Activated T-cell treated with anti-CD3 and anti-CD28 coated beads, Interleukin-2, amount 50 U/mL, for 72 hours (primary cell): ENCODE results near the gene SYNPO2. TPM values are rescaled to one million over a fixed set of nuclear protein-coding genes. Genes with fewer than 3 reads are reported as not detected.

Source experiments
- ATAC-seq, 2 donors: fragments of 150-1000 bp; cut with Tn5 transposase; replicated peaks in 1 of 2; 2 replicates each; pipeline ENCODE4 v1.10.0; 2021; ENCODE audit warnings: moderate library complexity in 2 of 2, mild to moderate bottlenecking in 1 of 2
- DNase-seq, 2 donors: peaks; one replicate each; pipeline ENCODE4 v3.0.0; 2021 to 2022; ENCODE audit warnings: mixed read lengths in 1 of 2
- H3K27ac Mint-ChIP-seq: one replicate; pipeline ENCODE4 v1.8.0; 2022; ENCODE audit warnings: mild to moderate bottlenecking, moderate library complexity, mixed read lengths
- H3K27me3 Mint-ChIP-seq: one replicate; pipeline ENCODE4 v1.8.0; 2022; ENCODE audit warnings: low read depth, mixed read lengths
- H3K36me3 Mint-ChIP-seq, 2 donors: one replicate each; pipeline ENCODE4 v1.8.0; 2022; ENCODE audit warnings: mixed read lengths in 2 of 2, mild to moderate bottlenecking in 1 of 2; ENCODE audit not compliant: insufficient read depth in 2 of 2
- H3K4me1 Mint-ChIP-seq: one replicate; pipeline ENCODE4 v1.8.0; 2022; ENCODE audit warnings: low read depth, mixed read lengths
- H3K4me3 Mint-ChIP-seq, 2 donors: one replicate each; pipeline ENCODE4 v1.8.0; 2022; ENCODE audit warnings: mild to moderate bottlenecking in 2 of 2, mixed read lengths in 2 of 2, moderate library complexity in 2 of 2
- H3K9me3 Mint-ChIP-seq, 2 donors: one replicate each; pipeline ENCODE4 v1.8.0; 2022; ENCODE audit warnings: mixed read lengths in 2 of 2
- total RNA-seq, 2 donors: library from RNA; stranded (reverse); gene quantifications; one replicate each; pipeline ENCODE4 v1.2.3, GENCODE V29; 2022

Gene SYNPO2
- total RNA-seq, 2 donors from 2014 or later = 0.31 to 0.35 TPM

DNA sequence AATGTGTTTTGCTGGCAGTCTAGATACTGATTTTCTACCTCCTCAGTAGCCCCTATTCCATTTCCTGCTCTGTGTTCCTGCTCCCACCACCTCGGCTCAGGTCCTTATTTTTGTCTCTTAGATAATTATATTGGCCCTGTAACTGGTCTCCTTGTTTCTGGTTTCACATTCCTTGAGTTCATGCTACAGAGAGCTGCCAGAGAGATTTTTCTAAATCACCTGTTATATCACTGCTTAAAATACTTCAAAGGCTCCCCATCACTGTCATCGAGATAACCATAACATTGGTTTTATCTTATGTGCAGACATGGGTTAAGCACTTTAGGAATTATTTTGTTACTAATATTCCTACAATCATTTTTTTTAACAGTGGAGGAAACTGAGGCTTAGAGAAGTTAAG is 9.6 kb downstream of the SYNPO2 start:
- no peaks in the 10 kb centered on the region for H3K36me3 Mint-ChIP-seq
- no peaks in the 10 kb centered on the region for H3K9me3 Mint-ChIP-seq
- no peak for DNase-seq
- peaks cover 25% of the 10 kb centered on the region for H3K27me3 Mint-ChIP-seq
- no peaks in the 10 kb centered on the region for H3K4me1 Mint-ChIP-seq
- no peak overlapping the region for H3K27ac Mint-ChIP-seq
- ATAC-seq = no peak
- no peak overlapping the region for H3K4me3 Mint-ChIP-seq

DNA sequence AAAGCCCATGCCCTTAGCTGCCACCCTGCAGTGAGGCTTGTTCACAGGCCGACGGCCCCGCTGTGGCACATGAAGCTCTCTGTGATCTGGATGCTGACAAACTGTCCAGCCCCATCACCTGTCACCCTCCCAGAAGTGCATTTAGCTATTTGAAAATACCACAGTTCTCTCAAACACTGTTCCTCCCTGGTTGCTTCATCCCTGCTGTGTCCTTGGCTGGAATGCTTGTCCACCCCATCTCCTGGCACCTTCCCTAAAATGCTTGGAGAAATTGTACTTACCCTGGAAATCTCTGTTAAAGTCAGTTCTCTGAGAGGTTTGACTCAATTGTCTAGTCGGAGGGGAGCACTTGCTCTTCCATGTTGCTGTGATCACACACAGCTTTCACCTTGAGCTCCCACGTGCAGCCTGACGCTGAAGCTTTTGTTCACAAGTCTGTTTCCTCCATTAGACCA is 10.1 kb downstream of the SYNPO2 start:
- Mint-ChIP-seq H3K4me1 (no peaks in the 10 kb centered on the region), H3K4me3 (no peak overlapping the region), H3K9me3 (no peaks in the 10 kb centered on the region), H3K27ac (no peak overlapping the region), H3K36me3 (no peaks in the 10 kb centered on the region), H3K27me3 (peaks cover 25% of the 10 kb centered on the region)
- ATAC-seq (no peak), DNase-seq (no peak)

DNA sequence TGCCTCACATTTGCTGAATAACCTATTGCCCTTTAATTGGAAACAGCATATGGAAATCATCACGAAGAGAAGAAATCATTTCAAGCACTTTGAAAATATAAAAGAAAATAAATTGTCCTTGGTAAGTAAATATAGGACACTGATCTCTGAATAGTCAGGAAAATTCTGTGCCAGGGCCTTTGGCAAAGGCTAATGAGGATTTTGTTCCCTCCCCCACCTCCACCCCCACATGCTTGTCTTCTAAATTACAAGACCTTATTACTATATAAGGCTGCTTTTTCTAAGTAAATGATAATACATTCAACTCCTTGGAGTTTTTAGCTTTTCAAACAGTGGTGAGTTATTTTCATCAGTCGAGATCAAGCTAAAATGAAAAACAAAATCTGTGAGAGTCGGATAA is 15.8 kb downstream of the SYNPO2 start:
- DNase-seq (no peak), ATAC-seq (no peak)
- no peaks in the 10 kb centered on the region for H3K9me3 Mint-ChIP-seq
- H3K4me1 Mint-ChIP-seq = no peaks in the 10 kb centered on the region
- H3K27ac Mint-ChIP-seq = no peak overlapping the region
- peaks cover 18% of the 10 kb centered on the region for H3K27me3 Mint-ChIP-seq
- no peaks in the 10 kb centered on the region for H3K36me3 Mint-ChIP-seq
- H3K4me3 Mint-ChIP-seq = no peak overlapping the region

DNA sequence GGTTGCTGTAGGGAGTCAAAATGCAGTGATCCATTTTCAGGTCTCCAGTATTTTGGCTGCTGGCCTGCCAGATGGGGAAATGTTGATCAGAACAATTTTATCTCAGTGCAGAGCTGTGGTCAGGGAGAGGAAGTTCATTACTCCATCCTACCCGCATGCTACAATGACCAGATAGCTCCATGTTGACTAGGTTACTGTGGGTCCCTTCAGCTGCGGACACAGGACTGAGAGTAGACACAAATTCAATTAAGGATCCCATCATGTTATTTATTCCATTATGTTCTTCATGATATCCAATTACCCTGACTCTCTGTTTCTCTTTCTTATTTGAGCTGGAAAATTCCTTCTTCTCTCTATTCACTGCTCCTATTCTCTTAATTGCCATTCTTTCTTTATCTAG is 16.3 kb downstream of the SYNPO2 start:
- H3K27me3 Mint-ChIP-seq = peaks cover 20% of the 10 kb centered on the region
- DNase-seq (no peak), ATAC-seq (no peak)
- H3K27ac Mint-ChIP-seq = no peak overlapping the region
- no peaks in the 10 kb centered on the region for H3K4me1 Mint-ChIP-seq
- H3K36me3 Mint-ChIP-seq = no peaks in the 10 kb centered on the region
- H3K9me3 Mint-ChIP-seq = no peaks in the 10 kb centered on the region
- H3K4me3 Mint-ChIP-seq = no peak overlapping the region

DNA sequence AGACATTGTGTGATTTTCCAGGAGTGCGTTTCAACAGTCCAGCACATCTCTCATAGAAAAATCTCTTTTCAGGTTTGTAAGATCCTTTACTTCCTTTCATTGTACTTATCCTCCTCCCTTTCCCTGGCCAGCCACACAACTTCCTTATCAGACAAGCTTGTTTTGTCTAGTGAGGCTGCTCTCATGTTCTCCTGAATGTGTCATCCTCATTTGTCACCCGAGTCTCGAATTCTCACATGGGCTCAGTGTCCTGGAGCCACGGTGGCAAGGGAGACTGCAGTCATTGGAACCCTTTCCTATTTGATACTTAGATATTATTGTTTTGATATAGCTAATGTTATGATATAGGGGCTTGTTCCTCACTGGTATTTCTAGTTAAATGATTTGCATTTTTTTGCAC is 16.9 kb downstream of the SYNPO2 start:
- DNase-seq (no peak), ATAC-seq (no peak)
- Mint-ChIP-seq H3K9me3 (no peaks in the 10 kb centered on the region), H3K27ac (no peak overlapping the region), H3K27me3 (peaks cover 26% of the 10 kb centered on the region), H3K4me1 (no peaks in the 10 kb centered on the region), H3K36me3 (no peaks in the 10 kb centered on the region), H3K4me3 (no peak overlapping the region)

DNA sequence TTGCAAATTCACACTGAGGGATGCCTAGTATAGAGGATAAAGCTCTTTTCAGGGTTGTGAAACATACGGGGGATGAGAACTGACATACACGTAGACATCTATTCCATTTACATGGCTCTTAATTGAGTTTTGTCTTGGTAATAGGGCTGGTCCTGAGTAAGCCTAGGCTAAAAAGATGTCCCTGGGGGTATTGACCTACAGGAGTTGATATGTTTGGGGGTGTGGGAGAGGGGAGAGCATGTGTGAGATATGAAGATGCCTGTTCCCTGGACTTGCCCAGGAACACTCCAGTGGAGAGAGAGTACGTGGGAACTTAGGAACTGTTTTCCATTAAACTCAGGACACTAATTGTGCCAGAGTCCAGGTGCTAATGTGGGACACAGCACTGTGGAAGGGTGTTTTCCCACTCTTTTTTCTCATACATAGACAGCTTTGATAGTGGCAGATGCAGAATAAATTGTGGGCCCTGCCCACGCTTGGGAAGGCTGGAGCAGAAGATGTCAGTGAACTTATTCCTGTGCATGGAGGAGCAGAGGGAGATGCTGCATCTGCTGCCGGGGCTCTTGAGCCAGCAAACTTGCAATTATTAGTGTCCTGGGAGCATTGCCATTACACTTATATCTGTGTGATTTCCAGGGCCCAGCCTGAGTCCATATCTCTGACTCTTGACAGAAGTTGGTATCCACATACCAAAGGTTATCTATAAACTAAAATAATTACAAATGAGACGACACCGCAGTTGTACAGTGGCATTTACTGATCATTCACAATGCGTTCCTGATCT is 20.7 kb downstream of the SYNPO2 start:
- no peak for ATAC-seq
- H3K27ac Mint-ChIP-seq = no peak overlapping the region
- no peak for DNase-seq
- no peak overlapping the region for H3K4me3 Mint-ChIP-seq
- H3K36me3 Mint-ChIP-seq = no peaks in the 10 kb centered on the region
- peaks cover 39% of the 10 kb centered on the region for H3K27me3 Mint-ChIP-seq
- H3K4me1 Mint-ChIP-seq = no peaks in the 10 kb centered on the region
- H3K9me3 Mint-ChIP-seq = no peaks in the 10 kb centered on the region

DNA sequence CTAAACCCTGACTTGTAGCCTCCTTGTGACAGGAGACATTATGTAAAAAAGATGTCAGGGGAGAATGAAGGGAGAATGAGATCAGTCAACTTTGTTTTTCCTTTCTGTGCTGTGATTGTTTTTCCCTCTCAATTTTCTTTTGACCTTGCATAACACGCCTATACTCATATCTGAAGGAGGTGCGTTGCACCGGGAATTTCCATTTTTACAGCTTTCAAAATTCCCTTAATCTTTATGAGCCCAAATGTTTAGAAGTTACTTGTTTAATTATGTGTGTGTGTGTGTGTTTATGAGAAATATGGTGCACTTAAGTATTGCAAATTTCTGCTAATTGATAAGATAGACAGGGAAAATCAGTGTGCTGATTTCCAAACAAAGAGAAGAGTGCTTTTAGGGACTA is 21.6 kb downstream of the SYNPO2 start:
- Mint-ChIP-seq H3K27ac (no peak overlapping the region), H3K9me3 (no peaks in the 10 kb centered on the region), H3K4me1 (no peaks in the 10 kb centered on the region), H3K4me3 (no peak overlapping the region), H3K27me3 (peaks cover 36% of the 10 kb centered on the region), H3K36me3 (no peaks in the 10 kb centered on the region)
- DNase-seq (no peak), ATAC-seq (no peak)

DNA sequence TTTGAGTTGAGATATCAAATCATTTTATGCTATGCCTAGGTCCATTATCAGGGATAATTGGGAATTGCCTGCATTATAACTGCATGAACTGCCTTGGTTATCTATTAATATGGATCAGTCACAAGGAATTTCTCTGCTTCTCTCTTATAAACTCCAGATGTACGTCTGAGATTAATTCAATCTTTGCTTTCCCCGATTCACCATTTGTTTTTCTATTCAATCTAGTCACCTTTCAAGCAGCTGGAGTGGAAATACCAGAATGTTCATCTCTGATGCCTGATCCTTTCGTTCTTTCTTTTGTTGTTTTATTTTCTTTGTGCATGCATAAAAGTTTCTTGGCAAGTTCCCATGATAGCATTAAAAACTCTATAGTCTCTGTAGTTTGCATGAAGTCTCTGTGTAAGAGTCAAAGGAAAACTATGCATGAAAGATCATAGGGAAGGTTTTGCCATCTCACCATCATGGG is 22.6 kb downstream of the SYNPO2 start:
- H3K36me3 Mint-ChIP-seq = no peaks in the 10 kb centered on the region
- no peak for DNase-seq
- H3K4me3 Mint-ChIP-seq = no peak overlapping the region
- no peak for ATAC-seq
- peaks cover 29% of the 10 kb centered on the region for H3K27me3 Mint-ChIP-seq
- no peaks in the 10 kb centered on the region for H3K9me3 Mint-ChIP-seq
- H3K4me1 Mint-ChIP-seq = no peaks in the 10 kb centered on the region
- no peak overlapping the region for H3K27ac Mint-ChIP-seq

DNA sequence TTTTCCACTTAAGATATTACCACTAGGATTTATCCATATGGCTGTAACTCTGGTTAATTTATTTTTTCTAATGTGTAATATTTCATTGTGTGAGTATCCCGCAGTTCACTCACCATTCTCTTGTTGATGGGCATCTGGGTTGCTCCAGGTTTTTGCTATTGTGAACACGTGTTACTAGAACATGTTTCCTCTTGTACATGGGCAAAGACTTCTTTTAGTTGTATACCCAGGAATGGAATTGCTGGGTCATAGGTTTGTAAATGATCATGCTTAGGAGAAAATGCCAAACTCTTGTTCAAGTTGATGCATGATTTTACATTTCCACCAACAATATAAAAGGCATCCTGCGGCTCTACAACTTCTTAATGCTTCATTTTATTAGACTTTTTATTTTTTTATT is 26.8 kb downstream of the SYNPO2 start:
- Mint-ChIP-seq H3K36me3 (no peaks in the 10 kb centered on the region), H3K27me3 (peaks cover 25% of the 10 kb centered on the region), H3K4me1 (no peaks in the 10 kb centered on the region), H3K4me3 (no peak overlapping the region), H3K9me3 (no peaks in the 10 kb centered on the region), H3K27ac (no peak overlapping the region)
- DNase-seq (no peak), ATAC-seq (no peak)

DNA sequence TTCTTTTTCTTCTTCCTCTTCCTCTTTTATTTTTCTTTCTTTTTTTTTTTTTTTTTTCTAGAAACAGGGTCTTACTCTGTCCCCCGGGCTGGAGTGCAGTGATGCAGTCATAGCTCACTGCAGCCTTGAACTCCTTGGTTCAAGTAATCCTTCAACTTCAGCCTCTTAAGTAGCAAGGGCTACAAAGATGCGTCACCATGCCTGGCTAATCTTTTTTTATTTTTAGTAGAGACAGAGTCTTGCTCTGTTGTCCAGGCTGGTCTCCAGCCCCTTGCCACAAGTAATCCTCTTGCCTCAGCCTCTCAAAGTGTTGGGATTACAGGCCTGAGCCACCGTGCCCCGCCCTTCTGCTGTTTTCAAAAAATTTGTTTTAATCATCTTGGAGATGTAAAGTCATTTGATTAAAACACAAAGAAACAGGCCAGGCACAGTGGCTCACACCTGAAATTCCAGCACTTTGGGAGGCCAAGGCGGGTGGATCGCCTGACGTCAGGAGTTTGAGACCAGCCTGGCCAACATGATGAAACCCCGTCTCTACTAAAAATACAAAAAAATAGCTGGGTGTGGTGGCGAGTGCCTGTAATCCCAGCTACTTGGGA is 28.1 kb downstream of the SYNPO2 start:
- no peaks in the 10 kb centered on the region for H3K9me3 Mint-ChIP-seq
- H3K27me3 Mint-ChIP-seq = peaks cover 16% of the 10 kb centered on the region
- ATAC-seq = no peak
- no peak overlapping the region for H3K4me3 Mint-ChIP-seq
- no peak overlapping the region for H3K27ac Mint-ChIP-seq
- no peaks in the 10 kb centered on the region for H3K4me1 Mint-ChIP-seq
- DNase-seq = no peak
- H3K36me3 Mint-ChIP-seq = no peaks in the 10 kb centered on the region

DNA sequence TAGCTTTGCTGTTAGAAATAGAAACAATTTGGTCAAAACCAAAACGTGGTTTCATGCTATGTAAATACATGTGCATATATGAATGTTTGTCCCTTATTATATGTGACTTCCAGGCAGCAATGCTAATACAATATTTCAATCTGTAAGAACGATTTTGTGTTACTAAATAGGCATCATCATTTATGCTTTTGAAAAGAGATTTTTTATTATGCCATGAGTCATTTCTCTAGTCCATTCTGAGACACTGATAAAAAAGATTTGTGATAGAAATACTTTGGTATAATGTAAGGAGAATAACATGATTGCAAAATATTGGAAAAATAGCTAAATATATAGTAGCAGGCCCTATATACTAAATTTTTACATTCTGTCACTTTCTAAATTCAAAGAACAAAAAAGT is 28.9 kb downstream of the SYNPO2 start:
- H3K27ac Mint-ChIP-seq = no peak overlapping the region
- peaks cover 16% of the 10 kb centered on the region for H3K27me3 Mint-ChIP-seq
- H3K9me3 Mint-ChIP-seq = no peaks in the 10 kb centered on the region
- no peaks in the 10 kb centered on the region for H3K36me3 Mint-ChIP-seq
- ATAC-seq (no peak), DNase-seq (no peak)
- H3K4me1 Mint-ChIP-seq = no peaks in the 10 kb centered on the region
- no peak overlapping the region for H3K4me3 Mint-ChIP-seq

DNA sequence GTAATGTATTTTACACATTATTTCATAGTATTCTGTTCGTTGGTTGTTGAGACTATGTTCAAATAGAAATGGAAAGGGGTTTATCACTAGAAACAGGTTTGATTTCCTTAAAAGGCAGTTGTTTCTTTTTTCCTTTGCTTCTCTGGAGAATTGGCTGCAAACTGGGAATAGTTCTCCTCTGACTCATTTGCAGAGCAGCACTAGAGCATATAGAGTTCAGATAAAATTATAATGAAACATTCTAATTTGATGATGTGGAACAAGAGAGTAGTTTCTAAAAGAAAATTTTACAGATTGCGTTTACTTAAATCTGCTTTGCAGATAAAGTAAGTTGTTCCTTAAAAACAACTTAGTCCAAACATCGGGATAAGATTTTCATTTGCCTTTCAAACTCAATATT is 29.7 kb downstream of the SYNPO2 start:
- no peak overlapping the region for H3K27ac Mint-ChIP-seq

DNA sequence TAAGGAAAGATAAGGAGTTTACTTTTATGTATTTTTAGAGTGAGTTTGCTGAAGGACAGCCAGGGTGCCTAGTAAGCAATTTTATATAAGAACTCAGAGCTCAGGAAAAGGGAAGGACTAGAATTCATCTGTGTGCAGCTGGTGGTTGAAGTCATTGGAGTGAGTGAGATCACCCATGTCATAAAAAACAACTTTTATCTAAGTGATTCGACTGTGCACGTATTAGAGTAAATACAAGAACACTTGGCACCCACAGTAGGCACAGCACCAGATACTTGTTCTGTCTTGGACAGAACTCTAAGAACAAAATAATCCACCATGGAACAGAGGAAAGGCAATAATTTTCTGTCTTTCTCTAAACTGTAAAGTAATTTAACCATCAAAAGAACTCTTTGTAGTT is 31.6 kb downstream of the SYNPO2 start:
- no peak for ATAC-seq
- H3K4me3 Mint-ChIP-seq = no peak overlapping the region
- peaks cover 9% of the 10 kb centered on the region for H3K27me3 Mint-ChIP-seq
- DNase-seq = no peak
- no peaks in the 10 kb centered on the region for H3K4me1 Mint-ChIP-seq
- no peaks in the 10 kb centered on the region for H3K9me3 Mint-ChIP-seq
- no peak overlapping the region for H3K27ac Mint-ChIP-seq
- H3K36me3 Mint-ChIP-seq = no peaks in the 10 kb centered on the region

More for the DNA sequence above, 29.7 kb downstream of the SYNPO2 start:
- no peak for ATAC-seq
- no peaks in the 10 kb centered on the region for H3K36me3 Mint-ChIP-seq
- DNase-seq = no peak
- no peaks in the 10 kb centered on the region for H3K9me3 Mint-ChIP-seq
- peaks cover 16% of the 10 kb centered on the region for H3K27me3 Mint-ChIP-seq
- no peak overlapping the region for H3K4me3 Mint-ChIP-seq
- no peaks in the 10 kb centered on the region for H3K4me1 Mint-ChIP-seq

DNA sequence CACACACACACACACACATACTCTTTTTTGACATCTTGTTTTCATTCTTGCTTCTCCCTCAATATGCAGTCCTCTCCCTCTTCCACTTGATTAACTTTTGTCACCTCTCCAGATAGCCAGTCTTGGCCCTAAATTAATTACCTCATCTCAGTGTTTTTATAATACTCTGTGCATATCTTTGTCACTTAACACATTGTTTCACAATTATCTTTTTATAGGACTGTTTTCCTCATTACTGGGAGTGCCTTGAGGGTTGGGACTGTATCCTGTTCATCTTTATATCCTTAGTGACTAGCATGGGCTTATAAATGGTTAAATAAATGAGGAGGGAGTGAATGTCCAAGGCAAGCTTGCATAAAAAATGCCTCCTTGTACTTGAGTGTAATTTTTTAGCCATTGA is 33.1 kb downstream of the SYNPO2 start:
- ATAC-seq (no peak), DNase-seq (no peak)
- peaks cover 9% of the 10 kb centered on the region for H3K27me3 Mint-ChIP-seq
- no peak overlapping the region for H3K27ac Mint-ChIP-seq
- H3K4me1 Mint-ChIP-seq = no peaks in the 10 kb centered on the region
- no peaks in the 10 kb centered on the region for H3K9me3 Mint-ChIP-seq
- no peaks in the 10 kb centered on the region for H3K36me3 Mint-ChIP-seq
- no peak overlapping the region for H3K4me3 Mint-ChIP-seq
